ENCODE measurements around the gene PRSS21.

PRSS21 gene

GRCh38 chr16:2856061-2856670, 39.1 kb downstream of the PRSS21 start:
- peaks cover 12% of the 10 kb centered on the region for H3K9me3 ChIP-seq (ENCODE audit: control insufficient read depth, insufficient read depth, low read length)
- H3K27me3 ChIP-seq (ENCODE audit: control insufficient read depth, low read length): no peaks in the 10 kb centered on the region
- no peaks in the 10 kb centered on the region for H3K79me2 ChIP-seq (ENCODE audit: control insufficient read depth, low read length)
- no peaks in the 10 kb centered on the region for H3K9me2 ChIP-seq (replicated peaks; ENCODE audit: control insufficient read depth, low read length)
- no peak overlapping the region for H3K4me2 ChIP-seq (ENCODE audit: low read length)
- H3K4me1 ChIP-seq (ENCODE audit: control insufficient read depth, low read length): no peaks in the 10 kb centered on the region
- no peak for TF ChIP-seq CTCF (IDR thresholded peaks at IDR 0.05; ENCODE audit: low read depth, low read length, poor library complexity, severe bottlenecking)
- TF ChIP-seq EZH2phosphoT487 (IDR thresholded peaks at IDR 0.05; ENCODE audit: borderline replicate concordance, low read length): no peak
- no peak overlapping the region for H3K27ac ChIP-seq (ENCODE audit: low read depth, low read length)
- H3K36me3 ChIP-seq (ENCODE audit: control insufficient read depth, low read length): no peaks in the 10 kb centered on the region
- no peak overlapping the region for H3K4me3 ChIP-seq (ENCODE audit: low read length)
- H4K20me1 ChIP-seq (ENCODE audit: control insufficient read depth, insufficient read depth, low read depth, low read length): no peaks in the 10 kb centered on the region
- H3F3A ChIP-seq (ENCODE audit: control insufficient read depth, insufficient read depth): no peaks in the 10 kb centered on the region

- H3K4me1 ChIP-seq (ENCODE audit: control insufficient read depth, low read length): no peaks in the 10 kb centered on the region
- H3K4me3 ChIP-seq (ENCODE audit: low read length): no peak overlapping the region
- H3K27ac ChIP-seq (ENCODE audit: low read depth, low read length): no peak overlapping the region
- H4K20me1 ChIP-seq (ENCODE audit: control insufficient read depth, insufficient read depth, low read depth, low read length): no peaks in the 10 kb centered on the region
- H3K36me3 ChIP-seq (ENCODE audit: control insufficient read depth, low read length): no peaks in the 10 kb centered on the region
- H3K27me3 ChIP-seq (ENCODE audit: control insufficient read depth, low read length): no peaks in the 10 kb centered on the region
- TF ChIP-seq EZH2phosphoT487 (IDR thresholded peaks at IDR 0.05; ENCODE audit: borderline replicate concordance, low read length) (no peak), CTCF (IDR thresholded peaks at IDR 0.05; ENCODE audit: low read depth, low read length, poor library complexity, severe bottlenecking) (no peak)
- no peaks in the 10 kb centered on the region for H3K9me2 ChIP-seq (replicated peaks; ENCODE audit: control insufficient read depth, low read length)
- no peak overlapping the region for H3K4me2 ChIP-seq (ENCODE audit: low read length)
- peaks cover 12% of the 10 kb centered on the region for H3K9me3 ChIP-seq (ENCODE audit: control insufficient read depth, insufficient read depth, low read length)
- no peaks in the 10 kb centered on the region for H3K79me2 ChIP-seq (ENCODE audit: control insufficient read depth, low read length)
- no peaks in the 10 kb centered on the region for H3F3A ChIP-seq (ENCODE audit: control insufficient read depth, insufficient read depth)
Measured at GRCh38 chr16:2856686-2857450, 39.8 kb downstream of the PRSS21 start.

- no peaks in the 10 kb centered on the region for H4K20me1 ChIP-seq (ENCODE audit: control insufficient read depth, insufficient read depth, low read depth, low read length)
- H3K9me3 ChIP-seq (ENCODE audit: control insufficient read depth, insufficient read depth, low read length): peaks cover 12% of the 10 kb centered on the region
- no peak for TF ChIP-seq EZH2phosphoT487 (IDR thresholded peaks at IDR 0.05; ENCODE audit: borderline replicate concordance, low read length)
- no peak for TF ChIP-seq CTCF (IDR thresholded peaks at IDR 0.05; ENCODE audit: low read depth, low read length, poor library complexity, severe bottlenecking)
- no peaks in the 10 kb centered on the region for H3K36me3 ChIP-seq (ENCODE audit: control insufficient read depth, low read length)
- H3K9me2 ChIP-seq (replicated peaks; ENCODE audit: control insufficient read depth, low read length): no peaks in the 10 kb centered on the region
- H3F3A ChIP-seq (ENCODE audit: control insufficient read depth, insufficient read depth): no peaks in the 10 kb centered on the region
- no peaks in the 10 kb centered on the region for H3K4me1 ChIP-seq (ENCODE audit: control insufficient read depth, low read length)
- H3K79me2 ChIP-seq (ENCODE audit: control insufficient read depth, low read length): no peaks in the 10 kb centered on the region
- no peak within 1 kb of the TSS for H3K4me2 ChIP-seq (ENCODE audit: low read length)
- no peak within 1 kb of the TSS for H3K27ac ChIP-seq (ENCODE audit: low read depth, low read length)
- H3K27me3 ChIP-seq (ENCODE audit: control insufficient read depth, low read length): no peaks in the 10 kb centered on the region
- no peak within 1 kb of the TSS for H3K4me3 ChIP-seq (ENCODE audit: low read length)
Measured at GRCh38 chr16:2857451-2858244, 40.6 kb downstream of the PRSS21 start, which contains the start of gene PRSS22. TSS of gene PRSS22 (minus strand) at chr16:2858170. CDS start at chr16:2858104, 66 bp downstream.

Data from DOHH2 (cell line).